Common myeloid progenitor, CD34-positive (primary cell): ENCODE results near the gene LSM8. TPM values are rescaled to one million over a fixed set of nuclear protein-coding genes. Genes with fewer than 3 reads are reported as not detected.
A peak's percentile ranks its signal among the peaks of the same experiment; 100 is the strongest.
"Not testable (repeated sequence)": the region's sequence is repeated elsewhere in the genome, so short reads cannot be mapped to it uniquely, and the experiment has no call there.

Experiments
- CTCF ChIA-PET: fragments of 350-600 bp; sonication (Branson Sonifier 250); formaldehyde crosslinking; loops from one replicate; lab custom pipeline; 2021; ENCODE audit warnings: antibody characterized with exemption; lab: Charles Lee
- POLR2A ChIA-PET: fragments of 350-600 bp; sonication (Branson Sonifier 250); formaldehyde crosslinking; loops from one replicate; lab custom pipeline; 2021; ENCODE audit warnings: antibody characterized with exemption; lab: Charles Lee
- DNase-seq, 3 donors: peaks; one replicate each; pipeline versions ENCODE4 v3.0.0 to v3.0.0-alpha.2; 2013
- H3K27ac ChIP-seq, 2 experiments: 1 replicate in 1 of 2; 2 replicates in 1 of 2; pipeline ENCODE4 v1.7.0; 2013; ENCODE audit warnings: inconsistent platforms in 2 of 2, low read length in 2 of 2, mild to moderate bottlenecking in 2 of 2, low read depth in 1 of 2, moderate library complexity in 1 of 2; ENCODE audit not compliant: severe bottlenecking in 2 of 2, insufficient read depth in 1 of 2, poor library complexity in 1 of 2
- H3K27me3 ChIP-seq, 5 experiments: replicated peaks in 2 of 5; 1 replicate in 3 of 5; 2 replicates in 2 of 5; pipeline versions ENCODE4 v1.6.1 to v1.7.0; 2013; ENCODE audit warnings: low read length in 4 of 5, mild to moderate bottlenecking in 2 of 5, moderate library complexity in 2 of 5, inconsistent platforms in 1 of 5; ENCODE audit not compliant: insufficient read depth in 5 of 5, control insufficient read depth in 4 of 5
- H3K36me3 ChIP-seq, 4 experiments: 1 replicate in 2 of 4; 2 replicates in 2 of 4; pipeline versions ENCODE4 v1.6.1 to v1.7.0; 2013; ENCODE audit warnings: low read length in 3 of 4, control low read depth in 1 of 4, mild to moderate bottlenecking in 1 of 4; ENCODE audit not compliant: control insufficient read depth in 4 of 4, insufficient read depth in 4 of 4
- H3K4me1 ChIP-seq, 4 experiments: 1 replicate in 3 of 4; 2 replicates in 1 of 4; pipeline versions ENCODE4 v1.6.1 to v1.7.1; 2013; ENCODE audit warnings: low read length in 3 of 4, mild to moderate bottlenecking in 3 of 4, control low read depth in 1 of 4, inconsistent platforms in 1 of 4, moderate library complexity in 1 of 4; ENCODE audit not compliant: control insufficient read depth in 4 of 4, insufficient read depth in 4 of 4; ENCODE audit errors: control extremely low read depth in 1 of 4
- H3K4me3 ChIP-seq, 7 experiments: 1 replicate in 4 of 7; 2 replicates in 3 of 7; pipeline versions ENCODE4 v1.5.1 to v1.7.0; 2013; ENCODE audit warnings: mild to moderate bottlenecking in 7 of 7, low read length in 6 of 7, moderate library complexity in 6 of 7, inconsistent platforms in 2 of 7, low read depth in 2 of 7, control low read depth in 1 of 7; ENCODE audit not compliant: insufficient read depth in 4 of 7, control insufficient read depth in 1 of 7; ENCODE audit errors: extremely low read depth in 1 of 7
- H3K9me3 ChIP-seq, 5 experiments: 1 replicate in 4 of 5; 2 replicates in 1 of 5; pipeline versions ENCODE4 v1.6.1 to v1.7.1; 2013; ENCODE audit warnings: low read length in 4 of 5, mild to moderate bottlenecking in 2 of 5, inconsistent platforms in 1 of 5, low read depth in 1 of 5, moderate library complexity in 1 of 5; ENCODE audit not compliant: control insufficient read depth in 4 of 5, insufficient read depth in 2 of 5; ENCODE audit errors: control extremely low read depth in 1 of 5
- WGBS: methylation state at CpG from one replicate; pipeline ENCODE4 v1.1.5; 2013; ENCODE audit not compliant: insufficient coverage; 5-methylcytosine and 5-hydroxymethylcytosine counted together
- polyA plus RNA-seq: library from polyadenylated mRNA; unstranded; fragments of 120-200 nt; gene quantifications from one replicate; pipeline ENCODE4 v1.2.1, GENCODE V29; 2013

The LSM8 gene
- polyA plus RNA-seq = 43.6 TPM

GRCh38 chr7:118183786-118184564, at the start of gene LSM8:
Gene LSM8 (plus strand): TSS chr7:118184164. CDS start chr7:118184224, 60 bp downstream.
- H3K36me3 ChIP-seq = peaks cover under 1 to 18% (median 10%) of the 10 kb centered on the region in 4 experiments
- ChIA-PET POLR2A (interaction anchor here (0.7 kb wide), 1 partner anchor 22 kb away, joined by 3 read pairs; no protein-coding TSS in a partner anchor), CTCF (interaction anchor here (1.2 kb wide), 1 partner anchor 11 kb away, joined by 3 read pairs; no protein-coding TSS in a partner anchor)
- peak; percentile 99 to 100 (median 99) for DNase-seq
- peak within 1 kb of the TSS; percentile 76 to 100 (median 87) for H3K4me3 ChIP-seq
- H3K27ac ChIP-seq = peak within 1 kb of the TSS; percentile 95 to 98
- no peaks in the 10 kb centered on the region for H3K9me3 ChIP-seq
- H3K4me1 ChIP-seq = peaks cover 8 to 26% (median 17%) of the 10 kb centered on the region in 4 experiments
- WGBS = 0% methylated on average over 59 of the region's 62 CpGs
- H3K27me3 ChIP-seq = no peaks in the 10 kb centered on the region

GRCh38 chr7:118134420-118134819, 49.5 kb upstream of the LSM8 start:
- H3K4me3 ChIP-seq, CTCF ChIA-PET, H3K27ac ChIP-seq, H3K36me3 ChIP-seq, H3K4me1 ChIP-seq, DNase-seq, POLR2A ChIA-PET, H3K27me3 ChIP-seq: not testable (repeated sequence)
- H3K9me3 ChIP-seq = peaks cover 0 to 10% (median 6%) of the 10 kb centered on the region in 5 experiments

GRCh38 chr7:118140468-118140867, 43.5 kb upstream of the LSM8 start:
- H3K36me3 ChIP-seq = no peaks in the 10 kb centered on the region
- no peak overlapping the region for H3K4me3 ChIP-seq
- DNase-seq = no peak
- H3K4me1 ChIP-seq = no peaks in the 10 kb centered on the region
- POLR2A ChIA-PET = interaction anchor here (0.6 kb wide), 1 partner anchor 602 kb away, joined by 3 read pairs; no protein-coding TSS in a partner anchor
- no peaks in the 10 kb centered on the region for H3K27me3 ChIP-seq
- no CpG with 5 or more reads among the region's 1 CpG for WGBS
- H3K27ac ChIP-seq = no peak overlapping the region
- CTCF ChIA-PET = no interaction called here
- H3K9me3 ChIP-seq = no peaks in the 10 kb centered on the region

DNA sequence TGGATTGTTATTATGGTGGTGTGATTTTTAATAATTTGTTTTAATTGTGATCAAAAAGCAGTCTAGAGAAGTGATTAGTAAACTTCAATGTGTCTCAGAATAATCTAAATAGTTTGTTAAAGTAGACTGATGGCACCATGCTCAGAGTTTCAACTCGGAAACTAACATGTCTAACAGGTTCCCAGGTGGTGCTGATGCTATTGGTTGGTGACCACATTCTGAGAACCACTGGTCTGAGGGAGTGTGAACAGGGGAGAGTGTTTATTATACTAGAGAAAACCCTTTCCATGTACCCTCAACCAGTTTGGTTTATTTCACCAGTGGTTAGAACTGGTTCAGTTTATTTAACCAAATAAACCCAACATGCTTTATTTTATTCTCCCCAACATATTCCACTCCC, 42.0 kb upstream of the LSM8 start:
- Histone ChIP-seq H3K9me3 (no peaks in the 10 kb centered on the region), H3K27me3 (no peaks in the 10 kb centered on the region), H3K4me3 (no peak overlapping the region), H3K27ac (no peak overlapping the region), H3K36me3 (no peaks in the 10 kb centered on the region), H3K4me1 (no peaks in the 10 kb centered on the region)
- WGBS = 100% methylated on average over 1 of the region's 1 CpG
- ChIA-PET CTCF (no interaction called here), POLR2A (no interaction called here)
- no peak for DNase-seq

DNA sequence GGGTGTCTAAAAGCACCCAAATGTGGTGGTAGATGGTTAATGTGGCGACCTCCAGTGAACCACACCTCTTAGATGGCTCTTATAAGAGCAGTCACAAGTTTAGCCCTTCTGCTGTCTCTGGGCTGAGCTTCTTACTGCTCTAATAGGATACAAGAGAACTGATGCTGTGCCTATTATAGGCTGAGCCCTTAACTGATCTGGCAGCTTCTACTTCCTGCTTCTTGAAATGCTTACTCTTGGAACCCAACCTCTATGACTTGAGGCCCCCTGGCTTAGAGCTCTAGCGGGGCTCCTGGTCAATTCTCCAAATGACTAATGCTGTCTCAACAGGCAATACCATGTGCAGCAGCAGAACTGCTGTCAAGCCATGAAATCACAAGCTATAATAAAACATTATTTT, 35.0 kb upstream of the LSM8 start:
- Histone ChIP-seq H3K27me3 (peaks cover 0 to under 1% (median 0%) of the 10 kb centered on the region in 5 experiments), H3K36me3 (no peaks in the 10 kb centered on the region), H3K4me3 (no peak overlapping the region), H3K9me3 (no peaks in the 10 kb centered on the region), H3K27ac (no peak overlapping the region), H3K4me1 (no peaks in the 10 kb centered on the region)
- DNase-seq = peak in 2 of 3 donors; percentile 7 to 13
- POLR2A ChIA-PET = no interaction called here
- 100% methylated on average over 2 of the region's 2 CpGs for WGBS
- CTCF ChIA-PET = interaction anchor here (1.0 kb wide), 1 partner anchor 11 kb away, joined by 3 read pairs; no protein-coding TSS in a partner anchor

DNA sequence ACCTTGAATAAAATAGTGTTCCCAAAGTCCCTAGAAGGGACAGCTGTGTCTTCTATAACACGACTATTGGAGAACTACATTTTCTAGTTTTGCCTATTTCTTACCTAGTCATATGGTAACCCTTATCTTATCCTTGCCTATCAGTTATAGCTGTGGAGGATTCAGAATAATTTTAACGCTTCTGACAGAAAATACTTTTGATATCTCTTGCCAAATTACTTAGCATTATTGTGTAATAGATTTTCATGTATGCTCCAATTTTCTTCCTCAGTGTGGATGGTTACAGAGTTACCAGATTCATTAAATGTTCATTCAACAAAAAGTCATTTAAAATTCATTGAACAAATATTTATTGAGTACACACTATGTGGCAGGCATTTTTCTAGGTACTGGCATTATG, 34.6 kb upstream of the LSM8 start:
- H3K36me3 ChIP-seq = no peaks in the 10 kb centered on the region
- ChIA-PET CTCF (interaction anchor here (1.0 kb wide), 1 partner anchor 11 kb away, joined by 3 read pairs; no protein-coding TSS in a partner anchor), POLR2A (no interaction called here)
- no peak overlapping the region for H3K4me3 ChIP-seq
- peaks cover 0 to 3% (median 0%) of the 10 kb centered on the region in 5 experiments for H3K27me3 ChIP-seq
- H3K27ac ChIP-seq = no peak overlapping the region
- DNase-seq = no peak
- H3K9me3 ChIP-seq = no peaks in the 10 kb centered on the region
- 100% methylated on average over 1 of the region's 2 CpGs for WGBS
- H3K4me1 ChIP-seq = no peaks in the 10 kb centered on the region

- ChIA-PET POLR2A (interaction anchor here (0.8 kb wide), 1 partner anchor 691 kb away, joined by 3 read pairs; no protein-coding TSS in a partner anchor), CTCF (interaction anchor here (1.0 to 3.2 kb wide), 3 partner anchors 17 to 401 kb away, joined by 3 to 8 read pairs (median 3); no protein-coding TSS in a partner anchor)
- Histone ChIP-seq H3K4me3 (no peak overlapping the region), H3K9me3 (no peaks in the 10 kb centered on the region), H3K27me3 (peaks cover 0 to 4% (median 3%) of the 10 kb centered on the region in 5 experiments), H3K27ac (no peak overlapping the region), H3K36me3 (no peaks in the 10 kb centered on the region), H3K4me1 (no peaks in the 10 kb centered on the region)
- DNase-seq = no peak
- WGBS = 88% methylated on average over 1 of the region's 2 CpGs
Measured at GRCh38 chr7:118151671-118152070, 32.3 kb upstream of the LSM8 start.
